Measurements from ENCODE around the gene NOSIP. TPM values are rescaled to one million over a fixed set of nuclear protein-coding genes. Genes with fewer than 3 reads are reported as not detected.
A peak's percentile ranks its signal among the peaks of the same experiment; 100 is the strongest.

NOSIP gene
- total and polyA plus RNA-seq, 9 donors, result 31.0 to 70.1 (median 58.7) TPM

DNA sequence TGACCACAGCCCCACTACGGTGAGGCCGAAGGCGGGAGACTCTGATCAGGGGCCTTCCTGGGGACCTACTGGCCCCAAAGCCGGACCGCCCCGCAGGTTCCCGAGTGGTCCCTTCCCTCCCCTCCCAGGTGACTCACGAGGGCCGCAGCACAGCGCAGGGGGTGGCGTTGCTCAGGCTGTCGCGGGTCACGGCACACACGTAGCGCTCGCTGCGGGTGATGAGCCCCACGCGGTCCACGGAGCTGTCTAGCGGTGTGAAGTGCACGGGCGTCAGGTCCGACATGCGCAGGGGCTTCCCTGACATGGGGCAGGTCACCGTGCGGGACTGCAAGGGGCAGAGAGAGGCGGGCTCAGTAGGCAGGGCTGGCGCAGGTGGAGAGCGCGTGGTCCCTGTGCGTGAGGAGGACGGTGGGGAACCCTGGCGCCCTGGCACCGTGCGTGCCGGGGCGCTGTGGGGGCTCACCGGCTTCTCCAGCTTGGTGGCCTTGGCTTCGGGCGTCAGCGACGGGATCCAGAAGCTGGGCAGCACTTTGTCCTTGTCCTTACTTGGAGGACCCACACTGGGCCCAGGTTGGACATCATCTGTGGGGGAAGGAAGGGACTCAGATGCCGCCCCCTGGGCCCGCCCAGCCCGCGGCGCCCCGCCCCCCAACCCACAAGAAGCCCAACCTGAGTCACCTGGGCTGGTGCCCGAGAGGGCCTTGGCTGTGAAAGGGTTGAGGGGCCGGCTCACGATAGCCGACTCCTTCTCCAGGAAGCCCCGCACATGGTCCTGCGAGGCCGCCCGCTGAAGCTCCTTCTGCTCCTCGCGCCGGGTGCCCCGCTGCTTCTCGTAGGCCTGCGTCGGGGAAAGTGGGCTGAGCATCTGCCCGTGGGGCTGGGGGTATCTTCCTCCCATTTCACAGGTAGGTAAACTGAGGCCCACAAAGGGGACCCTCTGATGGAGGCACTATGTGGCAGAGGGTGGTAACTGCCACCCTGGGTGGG, 23.7 kb downstream of the NOSIP start:
- 77 to 83% (median 79%) methylated on average over 59 to 66 of the region's 66 CpGs for WGBS, 3 donors
- peak in 2 of 5 donors; percentile 28 to 47 for DNase-seq
- intact Hi-C loops (cut with DNase I), result no loop called here
- Histone ChIP-seq H3K36me3 (no peaks in the 10 kb centered on the region), H3K27me3 (no peaks in the 10 kb centered on the region), H3K9me3 (no peaks in the 10 kb centered on the region), H3K27ac (peak overlapping the region in 1 of 2 donors; percentile 16), H3K4me1 (ENCODE audit: insufficient read depth) (peaks cover 2% of the 10 kb centered on the region), H3K4me3 (no peak overlapping the region)
- TF ChIP-seq EP300 (IDR thresholded peaks at IDR 0.05), result no peak
- TF ChIP-seq, protein P1, sequence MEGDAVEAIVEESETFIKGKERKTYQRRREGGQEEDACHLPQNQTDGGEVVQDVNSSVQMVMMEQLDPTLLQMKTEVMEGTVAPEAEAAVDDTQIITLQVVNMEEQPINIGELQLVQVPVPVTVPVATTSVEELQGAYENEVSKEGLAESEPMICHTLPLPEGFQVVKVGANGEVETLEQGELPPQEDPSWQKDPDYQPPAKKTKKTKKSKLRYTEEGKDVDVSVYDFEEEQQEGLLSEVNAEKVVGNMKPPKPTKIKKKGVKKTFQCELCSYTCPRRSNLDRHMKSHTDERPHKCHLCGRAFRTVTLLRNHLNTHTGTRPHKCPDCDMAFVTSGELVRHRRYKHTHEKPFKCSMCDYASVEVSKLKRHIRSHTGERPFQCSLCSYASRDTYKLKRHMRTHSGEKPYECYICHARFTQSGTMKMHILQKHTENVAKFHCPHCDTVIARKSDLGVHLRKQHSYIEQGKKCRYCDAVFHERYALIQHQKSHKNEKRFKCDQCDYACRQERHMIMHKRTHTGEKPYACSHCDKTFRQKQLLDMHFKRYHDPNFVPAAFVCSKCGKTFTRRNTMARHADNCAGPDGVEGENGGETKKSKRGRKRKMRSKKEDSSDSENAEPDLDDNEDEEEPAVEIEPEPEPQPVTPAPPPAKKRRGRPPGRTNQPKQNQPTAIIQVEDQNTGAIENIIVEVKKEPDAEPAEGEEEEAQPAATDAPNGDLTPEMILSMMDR (IDR thresholded peaks at IDR 0.05), result no peak
- TF ChIP-seq POLR2A (IDR thresholded peaks at IDR 0.05), result no peak

DNA sequence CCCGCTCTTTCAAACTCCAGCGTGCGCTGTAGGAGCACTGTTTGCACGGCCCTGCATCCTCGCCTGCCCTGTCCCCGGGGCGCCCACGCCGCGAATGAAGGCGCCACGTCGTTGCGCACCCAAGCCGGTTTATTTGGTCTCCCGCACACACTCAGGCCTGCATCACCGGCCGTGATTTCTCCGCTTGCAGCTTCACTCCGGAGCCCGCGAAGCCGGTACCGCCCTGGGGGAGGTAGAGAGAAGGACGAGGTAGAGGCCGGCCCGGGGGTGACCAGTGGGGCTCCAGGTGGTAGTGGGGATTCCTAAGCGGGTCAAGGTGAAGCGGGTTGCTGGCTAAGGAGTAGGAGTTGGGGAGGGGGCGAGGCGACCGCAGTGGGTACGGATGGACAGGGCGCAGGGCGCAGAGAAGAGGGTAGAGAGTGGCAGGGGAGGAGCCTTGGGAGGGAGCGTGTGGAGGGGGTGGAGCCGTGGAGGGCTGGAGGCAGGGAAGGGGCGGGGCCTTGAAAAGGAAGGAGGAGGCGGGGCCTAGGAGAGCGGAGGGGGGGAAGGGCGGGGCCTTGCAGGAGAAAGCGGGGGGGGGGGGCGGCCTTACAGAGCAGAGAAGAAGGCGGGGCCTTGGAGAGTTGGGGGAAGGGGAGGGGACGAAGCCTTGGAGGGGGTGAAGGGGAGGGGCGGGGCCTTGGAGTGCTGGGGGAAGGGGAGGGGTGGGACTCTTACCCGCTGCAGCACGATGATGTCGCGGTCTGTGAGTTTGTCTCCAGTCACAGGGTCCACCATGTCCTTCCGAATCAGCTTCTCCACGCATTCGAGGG, 24.6 kb downstream of the NOSIP start:
- peaks cover 2% of the 10 kb centered on the region for H3K4me1 ChIP-seq (ENCODE audit: insufficient read depth)
- H3K4me3 ChIP-seq, result no peak overlapping the region
- H3K9me3 ChIP-seq, result no peaks in the 10 kb centered on the region
- H3K36me3 ChIP-seq, result no peaks in the 10 kb centered on the region
- TF ChIP-seq, protein P1 (IDR thresholded peaks at IDR 0.05), result no peak
- no peak for TF ChIP-seq EP300 (IDR thresholded peaks at IDR 0.05)
- no peaks in the 10 kb centered on the region for H3K27me3 ChIP-seq
- WGBS, 3 donors, result 72 to 81% (median 80%) methylated on average over 48 to 52 of the region's 53 CpGs
- peak overlapping the region in 1 of 2 donors; percentile 16 for H3K27ac ChIP-seq
- peak; percentile 62 to 82 (median 78) for DNase-seq
- intact Hi-C loops (cut with DNase I), result no loop called here

DNA sequence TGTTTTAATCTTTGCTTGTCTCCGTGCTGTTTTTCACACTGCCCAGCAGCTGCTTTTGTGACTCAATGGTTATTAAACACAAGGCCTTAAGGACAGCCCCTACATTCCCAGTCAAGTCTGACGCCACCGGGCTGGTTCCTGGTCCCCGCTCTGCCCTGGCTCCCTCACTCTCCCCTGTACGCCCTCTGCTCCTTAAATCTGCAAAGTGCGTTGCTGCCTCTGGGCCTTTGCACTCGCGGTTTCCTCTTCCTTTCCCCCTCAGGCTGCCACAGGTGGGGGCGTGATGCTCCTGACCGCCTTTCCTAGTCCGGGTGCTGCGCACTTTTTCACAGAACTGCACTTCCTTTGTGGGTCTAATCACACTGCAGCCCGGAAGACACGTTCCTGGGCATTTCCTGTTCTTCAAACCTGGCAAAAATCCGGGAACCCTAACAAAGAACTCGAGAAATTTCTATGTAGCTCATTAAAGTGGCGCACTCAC, 25.6 kb downstream of the NOSIP start:
- H3K36me3 ChIP-seq, result no peaks in the 10 kb centered on the region
- H3K27ac ChIP-seq, result no peak overlapping the region
- TF ChIP-seq, protein P1 (IDR thresholded peaks at IDR 0.05), result no peak
- no peak for TF ChIP-seq EP300 (IDR thresholded peaks at IDR 0.05)
- no peak for TF ChIP-seq POLR2A (IDR thresholded peaks at IDR 0.05)
- H3K9me3 ChIP-seq, result no peaks in the 10 kb centered on the region
- H3K4me3 ChIP-seq, result no peak overlapping the region
- peaks cover 2% of the 10 kb centered on the region for H3K4me1 ChIP-seq (ENCODE audit: insufficient read depth)
- no peaks in the 10 kb centered on the region for H3K27me3 ChIP-seq
- WGBS, 3 donors, result 73 to 86% (median 79%) methylated on average over 17 of the region's 17 CpGs
- intact Hi-C loops (cut with DNase I), result loop anchor here in 1 of 4 donors (5.0 kb wide), 1 partner anchor 47 kb away; no protein-coding TSS in a partner anchor
- no peak for DNase-seq
